HG03139 (cell line): Measurements from ENCODE around the gene RNF144B.
"Not testable (repeated sequence)": the region's sequence is repeated elsewhere in the genome, so short reads cannot be mapped to it uniquely, and the experiment has no call there.

Experiments
- ATAC-seq: cut with Tn5 transposase; IDR thresholded peaks from one replicate; pipeline ENCODE4 v1.9.1; 2021; ENCODE audit not compliant: unreplicated experiment

Gene RNF144B

GRCh38 chr6:18433059-18433458, 45.9 kb downstream of the RNF144B start:
- ATAC-seq = no peak

GRCh38 chr6:18436341-18436740, 49.2 kb downstream of the RNF144B start:
- no peak for ATAC-seq

- no peak for ATAC-seq
Observed at GRCh38 chr6:18439581-18439980, 52.4 kb downstream of the RNF144B start.

- ATAC-seq = no peak
Observed at GRCh38 chr6:18441251-18441979, 54.3 kb downstream of the RNF144B start.

GRCh38 chr6:18444111-18444510, 57.0 kb downstream of the RNF144B start:
- no peak for ATAC-seq

- ATAC-seq = no peak
Observed at GRCh38 chr6:18445228-18445627, 58.1 kb downstream of the RNF144B start.

- no peak for ATAC-seq
Observed at GRCh38 chr6:18446771-18447170, 59.6 kb downstream of the RNF144B start.

GRCh38 chr6:18447552-18447951, 60.4 kb downstream of the RNF144B start:
- no peak for ATAC-seq

- no peak for ATAC-seq
Observed at GRCh38 chr6:18451756-18452155, 64.6 kb downstream of the RNF144B start.

- ATAC-seq = no peak
Observed at GRCh38 chr6:18454446-18454845, 67.3 kb downstream of the RNF144B start.

GRCh38 chr6:18457065-18457737, 70.1 kb downstream of the RNF144B start:
- no peak for ATAC-seq

GRCh38 chr6:18458086-18458485, 70.9 kb downstream of the RNF144B start:
- ATAC-seq = not testable (repeated sequence)

- no peak for ATAC-seq
Observed at GRCh38 chr6:18463429-18463828, 76.3 kb downstream of the RNF144B start.

GRCh38 chr6:18464176-18464575, 77.0 kb downstream of the RNF144B start:
- ATAC-seq = no peak

GRCh38 chr6:18465410-18466154, 78.4 kb downstream of the RNF144B start:
- no peak for ATAC-seq

- ATAC-seq = no peak
Observed at GRCh38 chr6:18467741-18468502, 80.8 kb downstream of the RNF144B start.

GRCh38 chr6:18468503-18468843, 81.3 kb downstream of the RNF144B start:
- no peak for ATAC-seq

GRCh38 chr6:18469536-18469935, 82.4 kb downstream of the RNF144B start:
- no peak for ATAC-seq

GRCh38 chr6:18471232-18471964, 84.2 kb downstream of the RNF144B start:
- no peak for ATAC-seq

GRCh38 chr6:18472941-18473340, 85.8 kb downstream of the RNF144B start:
- ATAC-seq = no peak

- ATAC-seq = no peak
Observed at GRCh38 chr6:18473755-18474154, 86.6 kb downstream of the RNF144B start.
